ENCODE results near the gene DCP1A. TPM values are rescaled to one million over a fixed set of nuclear protein-coding genes. Genes with fewer than 3 reads are reported as not detected.

Gene DCP1A
- polyA plus RNA-seq, 1 of the 3 experiments (the other 2 are of a cell fraction) = 12.9 TPM

- Histone ChIP-seq H3K27me3 (ENCODE audit: insufficient read depth) (no peaks in the 10 kb centered on the region), H4K20me1 (ENCODE audit: insufficient read depth) (peaks cover 28% of the 10 kb centered on the region), H3K9me3 (no peaks in the 10 kb centered on the region), H3K79me2 (ENCODE audit: insufficient read depth) (peaks cover 33% of the 10 kb centered on the region), H3K4me1 (ENCODE audit: control insufficient read depth in 1 of 2, insufficient read depth in 2 of 2, low read depth in 1 of 2, low read length in 1 of 2) (peaks cover 3 to 23% of the 10 kb centered on the region in 2 experiments; a peak in 1 of 4 replicates), H3K4me3 (ENCODE audit: low read depth in 2 of 2, low read length in 1 of 2) (no peak overlapping the region), H3K36me3 (replicated peaks in 1 of 2; ENCODE audit: control insufficient read depth in 1 of 2, insufficient read depth in 2 of 2, low read length in 1 of 2) (peaks cover 0 to under 1% of the 10 kb centered on the region in 2 experiments), H3K9ac (no peak overlapping the region), H3K27ac (ENCODE audit: low read depth in 2 of 2, low read length in 1 of 2) (no peak overlapping the region), H3K4me2 (no peak overlapping the region), H3K9me2 (no peaks in the 10 kb centered on the region), H3F3A (replicated peaks; ENCODE audit: insufficient read depth) (no peaks in the 10 kb centered on the region), H2AFZ (ENCODE audit: low read depth) (no peak overlapping the region)
- 95% methylated on average over 3 of the region's 4 CpGs for WGBS (ENCODE audit: low lambda C conversion rate)
- DNase-seq = no peak
- POLR2A ChIA-PET = no interaction called here
- TF ChIP-seq NFIC (IDR thresholded peaks at IDR 0.05; ENCODE audit: borderline replicate concordance) (no peak), TAF1 (IDR thresholded peaks at IDR 0.05; ENCODE audit: borderline replicate concordance, low read depth, low read length) (no peak)
- CTCF ChIA-PET = interaction anchor here (0.7 to 1.0 kb wide), 3 partner anchors 13 to 147 kb away, joined by 3 to 4 read pairs (median 4); no protein-coding TSS in a partner anchor
These were observed 89.9 kb downstream of the DCP1A start for GRCh38 chr3:53257465-53257864.

- 95% methylated on average over 5 of the region's 5 CpGs for WGBS (ENCODE audit: low lambda C conversion rate)
- peaks cover 10 to 22% of the 10 kb centered on the region in 2 experiments; a peak in 2 of 4 replicates for H3K4me1 ChIP-seq (ENCODE audit: control insufficient read depth in 1 of 2, insufficient read depth in 2 of 2, low read depth in 1 of 2, low read length in 1 of 2)
- H4K20me1 ChIP-seq (ENCODE audit: insufficient read depth) = peaks cover 36% of the 10 kb centered on the region
- ChIA-PET POLR2A (no interaction called here), CTCF (no interaction called here)
- H3F3A ChIP-seq (replicated peaks; ENCODE audit: insufficient read depth) = no peaks in the 10 kb centered on the region
- no peak overlapping the region for H3K4me3 ChIP-seq (ENCODE audit: low read depth in 2 of 2, low read length in 1 of 2)
- no peak for TF ChIP-seq GABPA (IDR thresholded peaks at IDR 0.05; ENCODE audit: low read depth)
- TF ChIP-seq PBX3 (IDR thresholded peaks at IDR 0.05) = no peak
- TF ChIP-seq TCF12 (IDR thresholded peaks at IDR 0.05) = no peak
- TF ChIP-seq ZBTB33 (IDR thresholded peaks at IDR 0.05; ENCODE audit: borderline replicate concordance, low read depth) = no peak
- TF ChIP-seq POLR2AphosphoS5 (IDR thresholded peaks at IDR 0.05; ENCODE audit: low read depth, low read length) = no peak
- no peak for TF ChIP-seq SIN3A (IDR thresholded peaks at IDR 0.05; ENCODE audit: borderline replicate concordance, low read depth, low read length)
- TF ChIP-seq NFIC (IDR thresholded peaks at IDR 0.05; ENCODE audit: borderline replicate concordance) = no peak
- TF ChIP-seq MEF2A (IDR thresholded peaks at IDR 0.05; ENCODE audit: borderline replicate concordance, low read depth) = no peak
- TF ChIP-seq GATA2 (CRISPR knock-in tag; IDR thresholded peaks at IDR 0.05) = no peak
- no peak for TF ChIP-seq YY1 (IDR thresholded peaks at IDR 0.05; ENCODE audit: low read depth)
- no peak for TF ChIP-seq RFX5 (IDR thresholded peaks at IDR 0.05; ENCODE audit: low read length)
- no peak for TF ChIP-seq TEAD4 (IDR thresholded peaks at IDR 0.05; ENCODE audit: borderline replicate concordance, insufficient read depth)
- TF ChIP-seq MXI1 (IDR thresholded peaks at IDR 0.05; ENCODE audit: low read depth, low read length) = no peak
- no peak for TF ChIP-seq RAD21 (IDR thresholded peaks at IDR 0.05; ENCODE audit: low read length)
- no peak for TF ChIP-seq TAF1 (IDR thresholded peaks at IDR 0.05; ENCODE audit: borderline replicate concordance, low read depth, low read length)
- TF ChIP-seq RCOR1 (IDR thresholded peaks at IDR 0.05; ENCODE audit: low read length) = no peak
- no peak overlapping the region for H3K9ac ChIP-seq
- no peaks in the 10 kb centered on the region for H3K9me3 ChIP-seq
- H3K27ac ChIP-seq (ENCODE audit: low read depth in 2 of 2, low read length in 1 of 2) = no peak overlapping the region
- H2AFZ ChIP-seq (ENCODE audit: low read depth) = no peak overlapping the region
- H3K4me2 ChIP-seq = no peak overlapping the region
- DNase-seq = no peak
- H3K36me3 ChIP-seq (replicated peaks in 1 of 2; ENCODE audit: control insufficient read depth in 1 of 2, insufficient read depth in 2 of 2, low read length in 1 of 2) = peaks cover 0 to 4% of the 10 kb centered on the region in 2 experiments
- peaks cover 41% of the 10 kb centered on the region for H3K79me2 ChIP-seq (ENCODE audit: insufficient read depth)
- H3K27me3 ChIP-seq (ENCODE audit: insufficient read depth) = no peaks in the 10 kb centered on the region
- H3K9me2 ChIP-seq = no peaks in the 10 kb centered on the region
These were observed 90.7 kb downstream of the DCP1A start for GRCh38 chr3:53256704-53257055.

Measured in SK-N-SH (cell line).